ENCODE results near the gene MED13.

The MED13 gene

GRCh38 chr17:62099532-62099931 lies 34.5 kb upstream of the MED13 start:
- WGBS, 2 donors (ENCODE audit: extremely low coverage in 2 of 2, insufficient read length in 2 of 2, insufficient replicate concordance in 1 of 2): no CpG with 5 or more reads among the region's 2 CpGs

DNA sequence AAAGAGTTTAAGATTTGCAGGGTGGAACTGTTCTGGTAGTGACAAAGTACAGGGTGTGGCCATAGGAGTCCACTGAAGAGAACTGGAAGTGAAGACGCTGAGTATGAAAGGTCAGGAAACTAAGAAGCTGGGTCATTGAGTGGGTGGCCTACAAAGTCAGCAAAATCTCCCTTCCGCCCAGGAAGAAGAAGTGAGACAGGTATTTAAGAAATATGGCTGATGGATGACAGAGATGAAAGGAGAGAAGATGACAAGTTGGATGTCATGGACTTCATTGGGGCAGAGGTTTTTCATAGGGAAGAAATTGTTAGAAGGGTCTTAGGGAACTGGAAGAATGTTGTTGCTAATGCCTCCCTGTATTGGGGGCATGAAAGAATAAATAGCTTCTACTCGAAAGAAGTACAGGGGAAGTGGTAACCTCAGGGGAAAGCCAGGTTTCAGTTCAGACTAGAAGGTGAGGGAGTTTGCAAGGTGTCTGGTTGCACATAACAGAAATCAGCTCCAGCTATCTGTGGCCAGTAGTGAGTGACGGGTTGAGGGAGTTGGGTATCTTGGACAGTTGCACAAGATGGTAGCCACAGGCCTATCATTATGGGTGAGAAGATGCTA lies 33.6 kb upstream of the MED13 start:
- H3K14ac ChIP-seq (ENCODE audit: low read length): no peak overlapping the region
- no peaks in the 10 kb centered on the region for H3K27me3 ChIP-seq (ENCODE audit: control insufficient read depth in 3 of 3, insufficient read depth in 3 of 3, low read depth in 1 of 3, low read length in 3 of 3)
- H3K9me3 ChIP-seq (replicated peaks in 1 of 2; ENCODE audit: control insufficient read depth in 2 of 2, insufficient read depth in 1 of 2, low read depth in 1 of 2, low read length in 2 of 2): no peaks in the 10 kb centered on the region
- H3K9ac ChIP-seq (ENCODE audit: low read depth, low read length, poor library complexity): no peak overlapping the region
- no peak overlapping the region for H2BK5ac ChIP-seq (ENCODE audit: low read length)
- no peak overlapping the region for H4K91ac ChIP-seq (ENCODE audit: low read depth, low read length, poor library complexity)
- H3K18ac ChIP-seq (ENCODE audit: low read length): no peak overlapping the region
- H2BK12ac ChIP-seq (ENCODE audit: low read length): no peak overlapping the region
- H3K4ac ChIP-seq (ENCODE audit: low read length): no peak overlapping the region
- no peak overlapping the region for H3K4me2 ChIP-seq (ENCODE audit: insufficient read depth, low read length, poor library complexity, severe bottlenecking)
- H3K4me3 ChIP-seq (ENCODE audit: low read length in 2 of 2): no peak overlapping the region
- H3K27ac ChIP-seq (replicated peaks; ENCODE audit: low read length): no peak overlapping the region
- no peak overlapping the region for H2AK5ac ChIP-seq (ENCODE audit: low read depth, low read length)
- H3K36me3 ChIP-seq (replicated peaks in 1 of 2; ENCODE audit: control insufficient read depth in 2 of 2, insufficient read depth in 2 of 2, low read length in 2 of 2): no peaks in the 10 kb centered on the region
- no peak overlapping the region for H2AFZ ChIP-seq (ENCODE audit: low read length)
- H2BK15ac ChIP-seq (ENCODE audit: low read length): no peak overlapping the region
- H4K8ac ChIP-seq (ENCODE audit: low read depth, low read length): no peak overlapping the region
- no CpG with 5 or more reads among the region's 4 CpGs for WGBS, 2 donors (ENCODE audit: extremely low coverage in 2 of 2, insufficient read length in 2 of 2, insufficient replicate concordance in 1 of 2)
- no peak overlapping the region for H2BK120ac ChIP-seq (ENCODE audit: low read depth, low read length)
- DNase-seq (ENCODE audit: low spot score): no peak
- H3K79me1 ChIP-seq (ENCODE audit: low read depth, low read length): no peaks in the 10 kb centered on the region
- no peaks in the 10 kb centered on the region for H3K4me1 ChIP-seq (ENCODE audit: control insufficient read depth in 2 of 2, insufficient read depth in 1 of 2, low read depth in 1 of 2, low read length in 2 of 2)
- no peak overlapping the region for H3K23ac ChIP-seq (ENCODE audit: low read depth, low read length, poor library complexity)

More at GRCh38 chr17:62099532-62099931, 34.5 kb upstream of the MED13 start:
- Histone ChIP-seq H3K9me3 (replicated peaks in 1 of 2; ENCODE audit: control insufficient read depth in 2 of 2, insufficient read depth in 1 of 2, low read depth in 1 of 2, low read length in 2 of 2) (no peaks in the 10 kb centered on the region), H4K91ac (ENCODE audit: low read depth, low read length, poor library complexity) (no peak overlapping the region), H4K8ac (ENCODE audit: low read depth, low read length) (no peak overlapping the region), H3K79me1 (ENCODE audit: low read depth, low read length) (no peaks in the 10 kb centered on the region), H2BK120ac (ENCODE audit: low read depth, low read length) (no peak overlapping the region), H2BK5ac (ENCODE audit: low read length) (no peak overlapping the region), H3K27ac (replicated peaks; ENCODE audit: low read length) (no peak overlapping the region), H2BK12ac (ENCODE audit: low read length) (no peak overlapping the region), H3K4me1 (ENCODE audit: control insufficient read depth in 2 of 2, insufficient read depth in 1 of 2, low read depth in 1 of 2, low read length in 2 of 2) (no peaks in the 10 kb centered on the region), H3K4me3 (ENCODE audit: low read length in 2 of 2) (no peak overlapping the region), H3K36me3 (replicated peaks in 1 of 2; ENCODE audit: control insufficient read depth in 2 of 2, insufficient read depth in 2 of 2, low read length in 2 of 2) (no peaks in the 10 kb centered on the region), H3K4ac (ENCODE audit: low read length) (no peak overlapping the region), H2AFZ (ENCODE audit: low read length) (no peak overlapping the region), H3K18ac (ENCODE audit: low read length) (no peak overlapping the region), H3K14ac (ENCODE audit: low read length) (no peak overlapping the region), H3K9ac (ENCODE audit: low read depth, low read length, poor library complexity) (no peak overlapping the region), H3K4me2 (ENCODE audit: insufficient read depth, low read length, poor library complexity, severe bottlenecking) (no peak overlapping the region), H3K27me3 (ENCODE audit: control insufficient read depth in 3 of 3, insufficient read depth in 3 of 3, low read depth in 1 of 3, low read length in 3 of 3) (no peaks in the 10 kb centered on the region), H2AK5ac (ENCODE audit: low read depth, low read length) (no peak overlapping the region), H3K23ac (ENCODE audit: low read depth, low read length, poor library complexity) (no peak overlapping the region), H2BK15ac (ENCODE audit: low read length) (no peak overlapping the region)
- no peak for DNase-seq (ENCODE audit: low spot score)

DNA sequence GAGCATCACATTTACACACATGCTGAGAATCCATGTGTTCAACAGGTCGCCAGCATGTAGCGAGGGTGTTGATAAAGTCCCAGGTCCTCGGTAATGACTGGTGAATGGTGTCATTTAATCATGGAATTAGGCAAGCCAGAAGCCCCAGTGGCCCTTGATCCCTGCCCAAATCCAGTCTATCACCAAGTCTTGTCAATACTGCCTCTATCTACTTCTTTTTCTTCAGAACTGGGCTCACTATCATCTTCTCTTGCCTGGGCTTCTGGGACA lies 31.3 kb upstream of the MED13 start:
- Histone ChIP-seq H3K27ac (replicated peaks; ENCODE audit: low read length) (no peak overlapping the region), H3K4ac (ENCODE audit: low read length) (no peak overlapping the region), H3K27me3 (ENCODE audit: control insufficient read depth in 3 of 3, insufficient read depth in 3 of 3, low read depth in 1 of 3, low read length in 3 of 3) (no peaks in the 10 kb centered on the region), H2BK12ac (ENCODE audit: low read length) (no peak overlapping the region), H4K91ac (ENCODE audit: low read depth, low read length, poor library complexity) (no peak overlapping the region), H3K4me2 (ENCODE audit: insufficient read depth, low read length, poor library complexity, severe bottlenecking) (no peak overlapping the region), H2BK120ac (ENCODE audit: low read depth, low read length) (no peak overlapping the region), H3K18ac (ENCODE audit: low read length) (no peak overlapping the region), H2BK5ac (ENCODE audit: low read length) (no peak overlapping the region), H2AK5ac (ENCODE audit: low read depth, low read length) (no peak overlapping the region), H3K14ac (ENCODE audit: low read length) (no peak overlapping the region), H4K8ac (ENCODE audit: low read depth, low read length) (no peak overlapping the region), H3K23ac (ENCODE audit: low read depth, low read length, poor library complexity) (no peak overlapping the region), H2AFZ (ENCODE audit: low read length) (no peak overlapping the region), H3K79me1 (ENCODE audit: low read depth, low read length) (no peaks in the 10 kb centered on the region), H3K9me3 (replicated peaks in 1 of 2; ENCODE audit: control insufficient read depth in 2 of 2, insufficient read depth in 1 of 2, low read depth in 1 of 2, low read length in 2 of 2) (no peaks in the 10 kb centered on the region), H3K4me3 (ENCODE audit: low read length in 2 of 2) (no peak overlapping the region), H3K4me1 (ENCODE audit: control insufficient read depth in 2 of 2, insufficient read depth in 1 of 2, low read depth in 1 of 2, low read length in 2 of 2) (no peaks in the 10 kb centered on the region), H2BK15ac (ENCODE audit: low read length) (no peak overlapping the region), H3K9ac (ENCODE audit: low read depth, low read length, poor library complexity) (no peak overlapping the region), H3K36me3 (replicated peaks in 1 of 2; ENCODE audit: control insufficient read depth in 2 of 2, insufficient read depth in 2 of 2, low read length in 2 of 2) (no peaks in the 10 kb centered on the region)
- WGBS, 2 donors (ENCODE audit: extremely low coverage in 2 of 2, insufficient read length in 2 of 2, insufficient replicate concordance in 1 of 2): no CpG with 5 or more reads among the region's 3 CpGs
- DNase-seq (ENCODE audit: low spot score): no peak

- Histone ChIP-seq H2BK15ac (ENCODE audit: low read length) (no peak overlapping the region), H3K18ac (ENCODE audit: low read length) (no peak overlapping the region), H3K4me2 (ENCODE audit: insufficient read depth, low read length, poor library complexity, severe bottlenecking) (no peak overlapping the region), H3K9me3 (replicated peaks in 1 of 2; ENCODE audit: control insufficient read depth in 2 of 2, insufficient read depth in 1 of 2, low read depth in 1 of 2, low read length in 2 of 2) (no peaks in the 10 kb centered on the region), H3K36me3 (replicated peaks in 1 of 2; ENCODE audit: control insufficient read depth in 2 of 2, insufficient read depth in 2 of 2, low read length in 2 of 2) (no peaks in the 10 kb centered on the region), H4K8ac (ENCODE audit: low read depth, low read length) (no peak overlapping the region), H3K14ac (ENCODE audit: low read length) (no peak overlapping the region), H3K4ac (ENCODE audit: low read length) (no peak overlapping the region), H3K4me3 (ENCODE audit: low read length in 2 of 2) (no peak overlapping the region), H3K4me1 (ENCODE audit: control insufficient read depth in 2 of 2, insufficient read depth in 1 of 2, low read depth in 1 of 2, low read length in 2 of 2) (no peaks in the 10 kb centered on the region), H3K79me1 (ENCODE audit: low read depth, low read length) (no peaks in the 10 kb centered on the region), H2BK12ac (ENCODE audit: low read length) (no peak overlapping the region), H3K9ac (ENCODE audit: low read depth, low read length, poor library complexity) (no peak overlapping the region), H2BK5ac (ENCODE audit: low read length) (no peak overlapping the region), H2AFZ (ENCODE audit: low read length) (no peak overlapping the region), H3K27me3 (ENCODE audit: control insufficient read depth in 3 of 3, insufficient read depth in 3 of 3, low read depth in 1 of 3, low read length in 3 of 3) (no peaks in the 10 kb centered on the region), H2AK5ac (ENCODE audit: low read depth, low read length) (no peak overlapping the region), H4K91ac (ENCODE audit: low read depth, low read length, poor library complexity) (no peak overlapping the region), H3K23ac (ENCODE audit: low read depth, low read length, poor library complexity) (no peak overlapping the region), H2BK120ac (ENCODE audit: low read depth, low read length) (no peak overlapping the region), H3K27ac (replicated peaks; ENCODE audit: low read length) (no peak overlapping the region)
- no peak for DNase-seq (ENCODE audit: low spot score)
- no CpG with 5 or more reads among the region's 2 CpGs for WGBS, 2 donors (ENCODE audit: extremely low coverage in 2 of 2, insufficient read length in 2 of 2, insufficient replicate concordance in 1 of 2)
Observed at GRCh38 chr17:62094175-62094574, 29.1 kb upstream of the MED13 start.
